DLD1 (cell line): Measurements from ENCODE around the gene PGLYRP1.

Source experiments
- in situ Hi-C: cut with HindIII; loops from 2 replicates; pipeline ENCODE4 v1.10.0; 2017; ENCODE audit warnings: low sequenced_read_pairs

Gene PGLYRP1, protein sequence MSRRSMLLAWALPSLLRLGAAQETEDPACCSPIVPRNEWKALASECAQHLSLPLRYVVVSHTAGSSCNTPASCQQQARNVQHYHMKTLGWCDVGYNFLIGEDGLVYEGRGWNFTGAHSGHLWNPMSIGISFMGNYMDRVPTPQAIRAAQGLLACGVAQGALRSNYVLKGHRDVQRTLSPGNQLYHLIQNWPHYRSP

GRCh38 chr19:46022431-46023310 lies at the start of gene PGLYRP1:
Gene PGLYRP1, minus strand, starts transcription at chr19:46023053. Its CDS starts 32 bp downstream, at chr19:46023021.
- in situ Hi-C loops = no loop called here

DNA sequence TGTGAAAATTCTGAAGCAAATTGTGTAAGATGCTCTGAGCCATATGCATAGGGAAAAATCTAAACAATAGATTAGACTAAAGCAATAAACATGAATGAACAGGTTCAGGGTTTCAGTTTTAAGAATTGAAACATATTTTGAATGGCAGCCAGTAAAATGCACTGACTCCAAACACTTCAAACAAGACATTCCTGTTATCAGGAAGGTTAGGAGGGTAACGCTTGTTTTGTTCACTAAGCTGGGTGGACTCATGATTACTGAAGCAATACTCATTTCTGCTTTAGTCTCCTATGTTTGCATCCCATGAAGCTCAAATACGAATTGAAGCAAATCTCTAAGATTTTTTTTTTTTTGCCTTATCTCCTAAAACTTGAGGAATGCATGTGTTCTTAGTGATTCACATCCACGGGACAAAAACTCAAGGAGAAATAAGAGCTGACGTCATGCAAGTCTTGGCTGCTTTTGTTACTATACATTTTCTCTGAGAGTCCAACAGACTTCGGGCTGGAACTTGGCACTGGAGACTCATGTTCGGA lies 47.0 kb upstream of the PGLYRP1 start:
- in situ Hi-C loops = no loop called here

- in situ Hi-C loops = no loop called here
Measured at GRCh38 chr19:46068345-46069258, 45.7 kb upstream of the PGLYRP1 start.

DNA sequence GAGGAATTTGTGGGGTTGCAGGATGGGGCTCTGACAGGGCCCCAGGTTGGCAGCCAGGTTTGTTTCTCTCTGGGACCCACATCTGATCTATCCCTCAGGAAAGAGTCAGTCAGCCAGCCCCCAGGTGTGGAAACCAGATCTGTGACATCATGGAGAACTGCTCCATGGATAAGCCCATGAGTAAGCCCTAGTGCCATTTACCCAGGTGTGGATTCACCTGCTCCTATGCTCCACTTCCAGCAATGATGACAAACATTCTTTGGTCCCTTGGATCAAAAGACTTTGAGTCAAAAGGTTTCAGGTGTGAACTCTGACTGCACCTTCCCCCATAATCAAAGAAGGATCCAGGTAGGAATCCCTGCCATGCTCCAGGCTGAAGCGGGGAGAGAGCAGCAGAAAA lies 44.8 kb upstream of the PGLYRP1 start:
- in situ Hi-C loops = no loop called here

DNA sequence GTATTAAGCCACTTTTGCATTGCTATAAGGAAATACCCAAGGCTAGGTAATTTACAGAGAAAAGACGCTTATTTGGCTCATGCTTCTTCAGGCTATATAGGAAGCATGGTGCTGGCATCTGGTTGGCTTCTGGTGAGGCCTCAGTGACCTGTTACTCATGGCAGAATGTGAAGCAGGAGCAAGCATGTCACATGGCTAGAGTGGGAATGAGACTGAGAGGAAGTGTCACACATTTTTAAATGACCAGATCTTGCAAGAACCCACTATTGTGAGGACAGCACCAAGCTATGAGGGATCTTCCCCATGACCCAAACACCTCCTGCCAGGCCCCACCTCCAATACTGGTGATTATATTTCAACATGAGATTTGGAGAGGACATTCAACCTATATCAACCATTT lies 43.6 kb upstream of the PGLYRP1 start:
- in situ Hi-C loops = no loop called here

DNA sequence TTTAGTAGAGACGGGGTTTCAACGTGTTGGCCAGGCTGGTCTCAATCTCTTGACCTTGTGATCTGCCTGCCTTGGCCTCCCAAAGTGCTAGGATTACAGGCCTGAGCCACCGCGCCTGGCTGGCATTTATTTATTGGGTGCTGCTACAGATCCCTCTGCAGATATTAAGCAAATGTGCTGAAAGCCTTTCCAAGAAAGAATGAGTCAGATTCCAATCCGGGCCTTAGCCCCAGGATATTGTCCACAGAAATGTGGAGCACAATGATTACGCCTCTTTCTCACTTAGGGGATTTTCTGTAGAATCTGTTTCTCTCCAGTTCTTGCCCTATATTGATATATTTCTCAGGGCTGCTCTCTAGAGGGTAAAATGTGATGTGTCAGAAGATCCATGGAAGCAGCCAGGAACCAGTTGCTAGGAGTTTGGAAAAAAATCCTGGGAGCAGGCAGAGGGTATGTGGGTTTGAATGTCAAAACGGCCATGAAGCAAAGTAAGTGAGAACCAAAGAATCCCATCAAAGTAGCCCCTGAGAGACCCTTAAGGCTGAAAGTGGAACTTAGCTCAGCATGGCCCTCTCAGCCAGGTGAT lies 42.7 kb upstream of the PGLYRP1 start:
- in situ Hi-C loops = no loop called here

DNA sequence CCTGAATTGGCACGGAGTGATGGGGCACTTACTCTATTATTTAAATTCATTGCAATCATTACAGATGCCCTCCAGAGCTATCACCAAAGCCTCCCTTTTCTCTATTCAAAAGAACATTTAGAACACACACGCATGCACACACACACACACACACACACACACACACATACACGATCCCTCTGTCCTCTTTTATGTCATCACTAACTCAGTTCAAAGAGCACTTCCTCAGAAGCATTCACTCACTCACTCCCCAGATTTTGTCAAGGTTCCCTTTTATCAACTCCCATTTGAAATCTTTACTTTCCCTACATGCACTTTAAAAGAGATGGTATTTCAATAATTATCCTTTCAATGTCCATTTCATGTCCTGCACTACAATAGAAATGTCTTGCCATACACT lies 40.3 kb upstream of the PGLYRP1 start:
- in situ Hi-C loops = no loop called here

GRCh38 chr19:46060012-46060411 lies 37.2 kb upstream of the PGLYRP1 start:
- in situ Hi-C loops = no loop called here

DNA sequence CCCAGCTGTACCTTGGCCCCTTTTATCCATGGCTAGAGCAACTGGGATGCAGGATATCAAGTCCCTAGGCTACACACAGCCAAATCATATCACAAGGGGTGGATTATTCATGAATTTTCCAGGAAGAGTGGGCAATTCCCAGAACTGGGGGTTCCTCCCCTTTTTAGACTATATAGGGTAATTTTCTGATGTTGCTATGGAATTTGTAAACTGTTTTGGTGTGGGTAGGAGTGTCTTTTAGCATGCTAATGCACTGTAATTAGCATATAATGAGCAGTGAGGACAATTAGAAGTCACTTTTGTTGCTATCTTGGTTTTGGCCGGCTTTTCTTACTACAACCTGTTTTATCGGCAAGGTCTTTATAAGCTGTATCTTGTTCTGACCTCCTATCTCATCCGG lies 35.9 kb upstream of the PGLYRP1 start:
- in situ Hi-C loops = no loop called here

DNA sequence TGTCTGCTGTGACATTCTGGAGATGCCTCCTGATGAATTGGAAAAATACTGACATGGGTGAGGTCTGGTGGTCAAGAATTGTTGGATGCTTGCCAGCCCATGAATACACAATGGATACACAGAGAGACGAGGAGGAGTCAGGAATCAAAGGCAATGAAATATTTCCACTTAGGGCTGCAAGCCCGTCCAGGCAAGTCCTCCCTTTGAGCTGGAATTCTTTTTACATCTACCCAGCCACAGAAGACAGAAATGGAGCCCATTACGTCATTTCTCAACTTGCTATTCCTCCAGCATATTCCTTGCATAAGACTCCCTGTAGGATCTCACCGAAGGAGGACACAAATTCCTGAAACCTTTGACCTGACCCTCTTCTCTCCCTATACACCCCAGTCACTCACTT lies 33.7 kb upstream of the PGLYRP1 start:
- in situ Hi-C loops = no loop called here

- in situ Hi-C loops = no loop called here
Measured at GRCh38 chr19:46052896-46053295, 30.0 kb upstream of the PGLYRP1 start.

GRCh38 chr19:46049597-46049996 lies 26.7 kb upstream of the PGLYRP1 start:
- in situ Hi-C loops = no loop called here

GRCh38 chr19:46043519-46043918 lies 20.7 kb upstream of the PGLYRP1 start:
- in situ Hi-C loops = no loop called here

- in situ Hi-C loops = no loop called here
Measured at GRCh38 chr19:46042252-46042883, 19.5 kb upstream of the PGLYRP1 start.

DNA sequence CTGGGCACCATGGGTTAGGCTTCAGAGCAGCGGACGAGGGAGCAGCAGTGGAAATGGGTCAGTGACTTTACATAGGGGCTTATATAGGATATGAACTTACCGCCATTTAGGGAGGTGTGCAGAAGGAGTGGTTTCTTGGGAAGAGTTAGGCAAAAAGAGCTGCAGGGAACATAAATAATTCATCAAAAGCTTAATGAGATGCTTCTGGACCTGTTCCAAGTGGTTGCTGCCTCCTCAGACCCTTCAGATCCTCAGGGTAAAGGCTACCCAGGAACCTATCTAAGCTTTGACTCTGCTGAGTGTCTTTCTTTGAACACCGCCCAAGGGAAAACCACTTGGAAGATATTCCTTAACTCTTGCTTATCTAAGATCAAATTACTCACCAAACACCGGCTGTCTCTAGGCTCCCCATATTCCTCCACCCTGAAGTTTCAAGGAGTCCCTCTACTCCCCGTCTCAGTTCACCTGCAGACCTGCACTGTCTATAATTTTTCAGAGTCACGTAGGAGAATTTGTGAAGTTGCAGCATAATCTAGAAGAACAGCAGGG lies 18.2 kb upstream of the PGLYRP1 start, which contains the start of gene IGFL4:
IGFL4 (minus strand) TSS at position 51 of the 549 bp plus-strand sequence; CDS start at position 11, 40 bp downstream.
- in situ Hi-C loops = no loop called here

GRCh38 chr19:46040125-46040524 lies 17.3 kb upstream of the PGLYRP1 start:
- in situ Hi-C loops = no loop called here

- in situ Hi-C loops = no loop called here
Measured at GRCh38 chr19:46036744-46037128, 13.9 kb upstream of the PGLYRP1 start.

DNA sequence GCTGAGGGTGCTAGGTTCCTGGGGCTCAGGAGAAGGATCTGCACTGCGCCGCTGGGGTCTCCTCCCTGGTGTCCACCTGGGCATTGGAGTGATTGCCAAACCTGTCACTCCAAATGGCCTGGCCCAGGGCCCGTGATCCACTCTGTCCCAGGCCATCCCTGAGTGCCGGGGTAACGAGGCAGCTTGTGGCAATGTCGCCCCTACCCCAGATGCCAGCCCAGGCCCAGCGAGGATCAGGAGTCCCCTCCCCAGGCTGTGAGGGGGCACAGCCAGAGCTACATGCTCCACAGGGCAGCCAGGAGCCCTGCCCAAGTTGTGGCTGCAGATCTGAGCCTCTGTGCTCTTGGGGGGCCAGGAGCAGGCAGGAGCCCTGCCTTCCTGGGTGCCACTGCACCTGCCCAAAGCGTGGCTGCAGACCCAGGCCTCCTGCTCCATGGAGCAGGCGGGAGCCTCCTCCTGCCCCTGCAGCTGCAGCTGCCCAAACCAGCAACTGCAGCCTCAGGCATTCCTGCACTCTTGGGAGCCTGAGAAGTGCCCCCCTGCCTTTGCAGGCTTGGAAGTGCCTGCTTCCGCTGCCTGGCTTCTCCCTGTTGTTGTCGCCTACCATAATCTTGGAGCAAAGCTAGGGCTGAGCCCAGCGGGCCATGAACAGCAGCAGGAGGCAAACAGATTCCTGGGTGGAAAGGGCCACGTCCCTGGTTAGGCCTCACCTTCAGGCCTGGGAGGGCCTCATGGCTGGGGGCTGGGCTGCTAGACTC lies 13.3 kb upstream of the PGLYRP1 start:
- in situ Hi-C loops = no loop called here

DNA sequence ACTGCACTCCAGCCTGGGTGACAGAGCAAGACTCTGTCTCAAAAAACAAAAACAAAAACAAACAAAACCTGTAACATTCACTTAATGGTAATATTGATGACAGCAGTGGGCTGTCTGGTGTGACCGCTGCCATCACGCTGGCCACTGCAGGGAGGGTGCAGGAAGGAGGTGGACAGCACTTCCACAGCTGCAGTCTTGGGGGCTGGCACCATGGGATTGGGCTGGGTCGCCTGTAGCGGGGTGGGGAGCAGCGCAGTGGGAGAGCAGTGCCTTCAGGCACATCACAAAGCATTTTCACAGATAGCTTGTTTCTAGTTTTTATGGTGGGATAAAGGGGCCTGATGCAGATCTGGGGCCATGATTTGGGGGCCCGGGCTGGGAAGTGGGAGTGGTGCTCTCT lies 12.7 kb upstream of the PGLYRP1 start:
- in situ Hi-C loops = no loop called here
